ENCODE measurements around the gene RAPGEF4.

The RAPGEF4 gene

GRCh38 chr2:172759441-172759840, 23.8 kb downstream of the RAPGEF4 start:
- TF ChIP-seq Cebpa-rat (IDR thresholded peaks at IDR 0.05), result no peak
- Histone ChIP-seq H4K20me1 (no peaks in the 10 kb centered on the region), H3K27ac (no peak overlapping the region), H3K4me1 (no peaks in the 10 kb centered on the region), H3K9me3 (replicated peaks in 1 of 11) (peaks cover 20 to 37% (median 31%) of the 10 kb centered on the region in 11 experiments), H3K36me3 (no peaks in the 10 kb centered on the region), H3K9ac (no peak overlapping the region), H3K4me2 (no peak overlapping the region), H3K27me3 (no peaks in the 10 kb centered on the region), H3K4me3 (no peak overlapping the region)

- peaks cover 20 to 37% (median 31%) of the 10 kb centered on the region in 11 experiments for H3K9me3 ChIP-seq (replicated peaks in 1 of 11)
- H3K4me1 ChIP-seq, result no peaks in the 10 kb centered on the region
- no peaks in the 10 kb centered on the region for H3K27me3 ChIP-seq
- no peak overlapping the region for H3K4me2 ChIP-seq
- H4K20me1 ChIP-seq, result no peaks in the 10 kb centered on the region
- H3K4me3 ChIP-seq, result no peak overlapping the region
- no peak overlapping the region for H3K9ac ChIP-seq
- TF ChIP-seq Cebpa-rat (IDR thresholded peaks at IDR 0.05), result no peak
- no peak overlapping the region for H3K27ac ChIP-seq
- no peaks in the 10 kb centered on the region for H3K36me3 ChIP-seq
Measured at GRCh38 chr2:172761306-172761705, 25.7 kb downstream of the RAPGEF4 start.

GRCh38 chr2:172762574-172762973, 26.9 kb downstream of the RAPGEF4 start:
- TF ChIP-seq Cebpa-rat (IDR thresholded peaks at IDR 0.05), result no peak
- H3K27me3 ChIP-seq, result no peaks in the 10 kb centered on the region
- H3K36me3 ChIP-seq, result no peaks in the 10 kb centered on the region
- no peaks in the 10 kb centered on the region; a peak in 1 of 20 replicates for H3K4me1 ChIP-seq
- no peak overlapping the region for H3K27ac ChIP-seq
- H3K4me3 ChIP-seq, result no peak overlapping the region
- no peak overlapping the region for H3K9ac ChIP-seq
- peaks cover 20 to 37% (median 32%) of the 10 kb centered on the region in 11 experiments for H3K9me3 ChIP-seq (replicated peaks in 1 of 11)
- no peak overlapping the region for H3K4me2 ChIP-seq
- no peaks in the 10 kb centered on the region for H4K20me1 ChIP-seq

- Histone ChIP-seq H3K9ac (no peak overlapping the region), H3K36me3 (no peaks in the 10 kb centered on the region), H3K4me3 (no peak overlapping the region), H3K9me3 (replicated peaks in 1 of 11) (peaks cover 20 to 37% (median 32%) of the 10 kb centered on the region in 11 experiments), H3K4me1 (peaks cover 0 to 5% (median 3%) of the 10 kb centered on the region in 10 experiments; a peak in 7 of 20 replicates), H3K27ac (no peak overlapping the region), H3K27me3 (no peaks in the 10 kb centered on the region), H3K4me2 (no peak overlapping the region), H4K20me1 (no peaks in the 10 kb centered on the region)
- TF ChIP-seq Cebpa-rat (IDR thresholded peaks at IDR 0.05), result no peak
Measured at GRCh38 chr2:172763079-172763478, 27.4 kb downstream of the RAPGEF4 start.

- peaks cover 18 to 23% (median 20%) of the 10 kb centered on the region in 11 experiments for H3K9me3 ChIP-seq (replicated peaks in 1 of 11)
- no peak overlapping the region for H3K4me2 ChIP-seq
- no peaks in the 10 kb centered on the region for H3K36me3 ChIP-seq
- H3K27me3 ChIP-seq, result no peaks in the 10 kb centered on the region
- H3K27ac ChIP-seq, result no peak overlapping the region
- peaks cover 0 to 11% (median 6%) of the 10 kb centered on the region in 10 experiments; a peak in 7 of 20 replicates for H3K4me1 ChIP-seq
- no peak for TF ChIP-seq Cebpa-rat (IDR thresholded peaks at IDR 0.05)
- no peaks in the 10 kb centered on the region; a peak in 1 of 22 replicates for H4K20me1 ChIP-seq
- H3K9ac ChIP-seq, result no peak overlapping the region
- H3K4me3 ChIP-seq, result no peak overlapping the region
Measured at GRCh38 chr2:172765662-172766061, 30.0 kb downstream of the RAPGEF4 start.

- no peaks in the 10 kb centered on the region for H3K36me3 ChIP-seq
- H3K9ac ChIP-seq, result no peak overlapping the region
- no peak for TF ChIP-seq Cebpa-rat (IDR thresholded peaks at IDR 0.05)
- H3K4me3 ChIP-seq, result no peak overlapping the region
- no peak overlapping the region for H3K27ac ChIP-seq
- peak overlapping the region in 6 of 11 experiments; percentile 0 to 47 (median 14); a peak in 7 of 22 replicates for H3K4me2 ChIP-seq
- peaks cover 0 to 4% (median 0%) of the 10 kb centered on the region in 11 experiments; a peak in 2 of 22 replicates for H3K9me3 ChIP-seq (replicated peaks in 1 of 11)
- H4K20me1 ChIP-seq, result no peaks in the 10 kb centered on the region; a peak in 1 of 22 replicates
- H3K27me3 ChIP-seq, result no peaks in the 10 kb centered on the region
- H3K4me1 ChIP-seq, result peaks cover 0 to 11% (median 6%) of the 10 kb centered on the region in 10 experiments; a peak in 7 of 20 replicates
Measured at GRCh38 chr2:172768401-172768800, 32.8 kb downstream of the RAPGEF4 start.

GRCh38 chr2:172769879-172770278, 34.2 kb downstream of the RAPGEF4 start:
- no peak overlapping the region for H3K27ac ChIP-seq

GRCh38 chr2:172770887-172771286, 35.2 kb downstream of the RAPGEF4 start:
- no peak for TF ChIP-seq Cebpa-rat (IDR thresholded peaks at IDR 0.05)
- Histone ChIP-seq H3K27me3 (no peaks in the 10 kb centered on the region), H3K9me3 (replicated peaks in 1 of 11) (peaks cover 0 to 4% (median 0%) of the 10 kb centered on the region in 11 experiments; a peak in 1 of 22 replicates), H3K36me3 (no peaks in the 10 kb centered on the region), H3K9ac (no peak overlapping the region), H3K27ac (no peak overlapping the region), H4K20me1 (no peaks in the 10 kb centered on the region; a peak in 1 of 22 replicates), H3K4me2 (no peak overlapping the region), H3K4me1 (peaks cover 0 to 11% (median 6%) of the 10 kb centered on the region in 10 experiments; a peak in 7 of 20 replicates), H3K4me3 (no peak overlapping the region)

More at GRCh38 chr2:172769879-172770278, 34.2 kb downstream of the RAPGEF4 start:
- no peaks in the 10 kb centered on the region for H3K36me3 ChIP-seq
- no peak overlapping the region for H3K4me3 ChIP-seq
- peaks cover 0 to 11% (median 6%) of the 10 kb centered on the region in 10 experiments; a peak in 7 of 20 replicates for H3K4me1 ChIP-seq
- H3K9me3 ChIP-seq (replicated peaks in 1 of 11), result peaks cover 0 to 4% (median 0%) of the 10 kb centered on the region in 11 experiments; a peak in 1 of 22 replicates
- no peaks in the 10 kb centered on the region; a peak in 1 of 22 replicates for H4K20me1 ChIP-seq
- H3K27me3 ChIP-seq, result no peaks in the 10 kb centered on the region
- no peak for TF ChIP-seq Cebpa-rat (IDR thresholded peaks at IDR 0.05)
- no peak overlapping the region for H3K9ac ChIP-seq
- no peak overlapping the region for H3K4me2 ChIP-seq

GRCh38 chr2:172772633-172773032, 37.0 kb downstream of the RAPGEF4 start:
- Histone ChIP-seq H3K36me3 (no peaks in the 10 kb centered on the region), H3K4me1 (peaks cover 0 to 10% (median 6%) of the 10 kb centered on the region in 10 experiments; a peak in 7 of 20 replicates), H3K9ac (no peak overlapping the region), H3K27ac (no peak overlapping the region), H3K27me3 (no peaks in the 10 kb centered on the region), H4K20me1 (no peaks in the 10 kb centered on the region; a peak in 1 of 22 replicates), H3K4me2 (no peak overlapping the region), H3K4me3 (no peak overlapping the region), H3K9me3 (replicated peaks in 1 of 11) (no peaks in the 10 kb centered on the region)
- TF ChIP-seq Cebpa-rat (IDR thresholded peaks at IDR 0.05), result no peak

GRCh38 chr2:172774302-172774701, 38.7 kb downstream of the RAPGEF4 start:
- Histone ChIP-seq H3K9me3 (replicated peaks in 1 of 11) (no peaks in the 10 kb centered on the region), H3K4me3 (no peak overlapping the region), H3K9ac (no peak overlapping the region), H3K36me3 (no peaks in the 10 kb centered on the region), H3K27me3 (no peaks in the 10 kb centered on the region), H4K20me1 (no peaks in the 10 kb centered on the region; a peak in 1 of 22 replicates), H3K4me1 (no peaks in the 10 kb centered on the region), H3K4me2 (no peak overlapping the region), H3K27ac (no peak overlapping the region)
- no peak for TF ChIP-seq Cebpa-rat (IDR thresholded peaks at IDR 0.05)

All from BLaER1 treated with 17β-estradiol and CSF1 and Interleukin-3, amounts not matched to agents 10 nM and 100 nM (cell line).